ENCODE measurements around the gene ZDHHC8.

Gene ZDHHC8

GRCh38 chr22:20160041-20160440 is 28.4 kb downstream of the ZDHHC8 start:
- no peak for DNase-seq (ENCODE audit: low read depth)

DNA sequence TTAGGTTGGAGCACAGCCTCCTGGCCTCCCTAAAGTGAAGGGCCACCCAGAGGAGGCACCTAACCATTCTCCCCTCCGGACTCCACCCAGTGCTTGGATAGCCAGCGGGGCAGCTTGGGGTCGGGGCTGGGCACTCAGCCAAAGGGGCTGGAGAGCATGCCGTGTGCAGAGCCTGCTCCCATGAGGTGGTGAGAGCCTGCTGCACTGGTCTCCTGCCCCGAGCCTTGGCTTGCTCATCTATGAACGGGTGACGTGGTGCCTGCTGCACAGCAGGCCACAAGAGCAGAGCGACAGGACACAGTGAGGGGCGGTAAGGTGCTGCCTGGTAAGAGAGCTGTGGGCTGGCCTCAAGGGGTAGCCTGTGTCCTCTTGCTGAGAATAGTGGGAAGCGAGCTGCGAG is 33.3 kb downstream of the ZDHHC8 start:
- DNase-seq (ENCODE audit: low read depth), result no peak

- DNase-seq (ENCODE audit: low read depth), result no peak
These were observed 33.8 kb downstream of the ZDHHC8 start for GRCh38 chr22:20165421-20165820.

DNA sequence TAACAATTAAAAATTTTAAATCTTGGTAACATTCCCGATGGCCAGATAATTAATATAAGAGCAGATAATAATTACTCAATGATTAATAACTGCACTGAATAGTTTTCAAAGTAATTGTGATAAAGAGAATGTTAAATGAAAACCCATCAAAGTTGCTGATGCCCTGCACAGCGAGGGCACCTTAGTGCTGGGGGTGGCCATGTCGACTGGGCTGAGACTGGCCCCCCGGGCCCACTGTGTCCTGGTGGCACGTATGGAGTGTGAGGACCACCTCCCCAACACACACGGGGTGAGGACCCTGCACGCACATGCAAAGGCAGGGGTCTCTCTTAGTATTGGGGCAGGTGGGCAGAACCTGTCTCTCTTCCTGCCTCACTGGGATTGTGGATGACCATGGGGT is 34.3 kb downstream of the ZDHHC8 start:
- no peak for DNase-seq (ENCODE audit: low read depth)

DNA sequence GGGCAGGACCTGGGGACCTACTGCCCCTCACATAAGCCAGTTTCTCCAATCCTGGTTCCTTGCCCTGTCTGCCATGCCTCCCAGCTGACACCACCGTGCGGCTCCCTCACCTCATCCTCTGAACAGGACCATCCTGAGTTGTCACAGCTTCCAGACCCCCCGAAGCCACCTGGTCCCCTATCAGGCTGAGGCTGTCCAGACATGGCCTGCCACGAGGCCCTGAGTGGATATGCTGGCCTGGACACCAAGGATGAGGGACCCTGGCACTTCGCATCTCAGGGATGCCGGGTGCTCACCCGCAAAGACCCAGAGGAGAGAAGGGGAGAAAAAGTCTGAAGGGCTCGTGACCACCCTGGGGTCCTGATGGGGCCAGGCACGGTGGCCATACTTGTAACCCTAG is 35.1 kb downstream of the ZDHHC8 start:
- no peak for DNase-seq (ENCODE audit: low read depth)

GRCh38 chr22:20167643-20168322 is 36.2 kb downstream of the ZDHHC8 start:
- no peak for DNase-seq (ENCODE audit: low read depth)

GRCh38 chr22:20169253-20169822 is 37.7 kb downstream of the ZDHHC8 start:
- no peak for DNase-seq (ENCODE audit: low read depth)

GRCh38 chr22:20170170-20170569 is 38.6 kb downstream of the ZDHHC8 start:
- DNase-seq (ENCODE audit: low read depth), result no peak

DNA sequence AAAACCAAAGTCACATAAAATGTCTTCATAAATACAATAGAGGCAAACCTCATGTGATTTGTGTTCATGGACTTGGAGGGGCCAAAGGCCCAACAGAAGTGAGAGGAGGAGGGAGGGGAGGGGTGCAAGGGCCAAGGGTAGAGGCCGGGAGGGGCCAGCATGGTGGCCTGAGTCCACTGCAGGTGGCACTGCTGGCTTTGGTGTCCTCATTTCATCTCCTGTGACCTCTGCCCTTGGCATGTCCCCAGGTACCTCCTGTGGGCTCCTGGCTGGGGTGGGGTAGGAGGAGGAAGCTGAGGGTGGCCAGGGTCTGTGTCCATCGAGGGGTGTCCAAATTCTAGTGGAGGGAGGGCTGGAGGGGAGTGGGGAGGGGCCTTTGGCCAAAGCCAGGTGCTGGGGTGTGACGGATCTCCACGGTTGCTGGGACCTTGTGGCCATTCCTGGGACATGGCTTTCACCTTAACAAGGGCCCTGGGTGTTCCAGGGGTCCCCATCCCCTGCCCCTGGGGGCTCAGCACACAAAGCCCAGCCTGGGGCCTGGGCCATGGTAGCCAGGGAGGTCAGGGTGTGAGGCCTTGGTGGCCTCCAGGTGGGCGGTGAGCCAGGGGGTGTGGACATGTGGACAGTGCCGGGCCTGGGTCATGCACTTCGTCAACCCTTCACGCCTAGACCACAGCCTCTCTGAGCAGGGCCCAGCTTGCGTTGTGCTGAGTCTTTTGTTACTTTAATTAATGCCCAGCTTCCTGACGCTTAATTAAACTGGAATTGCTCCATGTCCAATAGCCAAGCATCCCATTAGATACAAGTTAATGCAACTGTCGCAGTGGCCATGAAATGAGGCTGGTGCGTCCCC is 39.9 kb downstream of the ZDHHC8 start:
- no peak for DNase-seq (ENCODE audit: low read depth)

GRCh38 chr22:20172141-20172613 is 40.6 kb downstream of the ZDHHC8 start:
- DNase-seq (ENCODE audit: low read depth), result no peak

GRCh38 chr22:20173246-20173645 is 41.6 kb downstream of the ZDHHC8 start:
- no peak for DNase-seq (ENCODE audit: low read depth)

GRCh38 chr22:20173772-20174171 is 42.2 kb downstream of the ZDHHC8 start:
- DNase-seq (ENCODE audit: low read depth), result no peak

DNA sequence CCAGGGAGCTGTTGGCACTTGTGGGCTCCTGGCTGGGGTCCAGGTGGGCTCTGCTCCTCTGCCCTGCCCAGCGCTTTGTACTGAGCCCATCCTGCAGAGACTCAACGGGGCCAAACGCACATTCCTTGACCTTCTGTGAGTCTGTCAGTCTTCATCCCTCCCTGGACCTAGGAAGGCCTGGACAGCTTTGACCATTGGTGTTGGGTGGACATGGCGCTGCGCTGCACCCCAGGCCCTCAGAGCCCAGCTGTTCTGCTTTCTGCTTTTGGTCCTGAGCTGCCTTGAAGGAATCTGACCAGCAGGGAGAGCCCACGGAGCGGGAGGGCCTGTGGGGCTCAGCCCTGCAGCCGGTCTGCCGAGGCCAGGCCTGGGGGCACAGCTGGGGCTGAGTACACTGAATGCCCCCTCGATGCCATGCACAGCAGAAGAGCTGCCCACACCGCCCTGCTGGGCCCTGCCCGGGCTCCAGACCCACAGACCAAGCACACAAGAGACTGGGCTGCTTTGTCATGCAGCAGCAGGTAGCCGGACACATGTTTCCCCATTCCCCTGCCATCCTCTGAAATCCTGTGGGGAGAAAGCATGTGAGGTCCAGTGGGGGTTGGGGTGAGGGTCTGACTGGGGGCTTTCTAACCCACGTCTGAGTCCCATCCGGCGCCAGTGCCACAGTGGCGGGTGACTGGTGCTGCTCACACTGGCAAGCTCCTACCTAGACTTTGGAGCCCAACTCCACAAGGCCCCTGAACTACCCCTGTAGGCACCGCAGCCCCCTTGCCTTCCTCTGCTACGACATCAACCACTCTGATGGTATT is 43.4 kb downstream of the ZDHHC8 start:
- DNase-seq (ENCODE audit: low read depth), result no peak

DNA sequence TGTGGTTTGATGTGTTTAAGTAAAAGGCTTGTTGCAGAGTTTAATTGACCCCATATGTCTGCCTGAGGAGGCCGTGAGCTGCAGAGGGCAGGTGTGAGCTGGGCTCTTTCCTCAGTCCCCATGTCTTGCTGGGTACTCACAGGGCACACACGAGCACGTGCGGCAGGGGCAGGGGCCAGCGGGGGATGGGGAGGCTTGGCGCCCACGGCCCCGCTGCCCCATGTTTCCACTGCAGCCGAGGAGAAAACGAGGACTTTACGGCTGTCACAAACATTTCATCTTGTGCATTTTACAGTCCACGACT is 43.9 kb downstream of the ZDHHC8 start:
- no peak for DNase-seq (ENCODE audit: low read depth)

- no peak for DNase-seq (ENCODE audit: low read depth)
These were observed 44.9 kb downstream of the ZDHHC8 start for GRCh38 chr22:20176421-20177085.

GRCh38 chr22:20177217-20177911 is 45.8 kb downstream of the ZDHHC8 start:
- DNase-seq (ENCODE audit: low read depth), result no peak

DNA sequence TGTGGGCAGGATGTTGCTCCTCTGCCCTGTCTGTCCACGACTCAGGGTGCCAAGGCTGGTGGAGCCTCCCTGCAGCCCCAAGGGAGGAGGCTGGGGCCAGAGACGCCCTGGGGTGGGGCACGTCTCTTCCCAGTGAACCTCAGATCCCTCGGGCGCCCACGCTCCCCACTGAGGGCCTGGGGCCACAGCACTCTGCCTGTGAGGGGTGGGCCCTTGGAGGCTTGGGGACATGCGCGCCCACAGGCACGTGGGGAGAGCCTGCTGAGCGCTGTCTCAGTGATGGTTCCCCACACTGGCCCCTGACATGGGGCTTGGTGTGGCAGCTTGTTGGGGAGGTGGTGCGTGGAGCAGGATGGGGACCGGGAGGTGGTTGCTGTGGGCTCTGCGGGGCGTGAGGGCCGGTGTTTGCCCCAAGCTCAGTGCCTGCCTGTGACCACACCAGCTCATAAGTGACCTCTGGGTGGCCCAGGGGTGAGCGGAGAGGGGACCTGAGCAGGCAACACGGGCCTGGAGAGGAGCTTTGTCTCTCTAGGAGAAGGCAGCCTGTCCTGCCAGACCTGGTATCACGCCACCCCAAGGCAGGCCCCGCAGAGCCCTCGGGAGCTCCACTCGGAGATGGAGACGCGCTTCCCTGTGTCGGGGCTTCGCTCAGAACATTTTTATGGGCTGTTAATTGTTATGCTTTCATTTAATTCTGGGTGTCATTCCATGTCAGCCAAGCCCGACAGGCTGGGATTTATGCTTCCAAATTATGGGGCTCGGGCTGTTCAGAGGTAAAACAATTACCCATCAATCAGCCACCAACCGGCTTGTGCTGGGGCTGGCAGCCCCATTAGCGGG is 46.7 kb downstream of the ZDHHC8 start:
- no peak for DNase-seq (ENCODE audit: low read depth)

DNA sequence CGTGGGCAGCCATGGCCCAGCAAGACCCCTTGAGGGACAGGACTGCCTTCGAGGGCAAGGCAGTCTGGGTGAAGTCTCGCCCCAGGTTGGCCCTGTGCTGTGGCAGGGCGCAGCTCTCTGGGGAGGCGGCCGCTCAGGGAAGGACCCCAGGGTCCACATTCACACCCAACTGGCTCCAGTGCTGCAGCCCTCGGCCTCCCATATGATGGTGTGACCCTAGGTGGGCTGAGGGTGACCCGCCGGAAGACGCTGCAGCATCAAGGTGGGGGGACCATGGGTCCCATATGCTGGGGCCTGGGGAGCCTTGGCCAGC is 47.3 kb downstream of the ZDHHC8 start:
- no peak for DNase-seq (ENCODE audit: low read depth)

DNA sequence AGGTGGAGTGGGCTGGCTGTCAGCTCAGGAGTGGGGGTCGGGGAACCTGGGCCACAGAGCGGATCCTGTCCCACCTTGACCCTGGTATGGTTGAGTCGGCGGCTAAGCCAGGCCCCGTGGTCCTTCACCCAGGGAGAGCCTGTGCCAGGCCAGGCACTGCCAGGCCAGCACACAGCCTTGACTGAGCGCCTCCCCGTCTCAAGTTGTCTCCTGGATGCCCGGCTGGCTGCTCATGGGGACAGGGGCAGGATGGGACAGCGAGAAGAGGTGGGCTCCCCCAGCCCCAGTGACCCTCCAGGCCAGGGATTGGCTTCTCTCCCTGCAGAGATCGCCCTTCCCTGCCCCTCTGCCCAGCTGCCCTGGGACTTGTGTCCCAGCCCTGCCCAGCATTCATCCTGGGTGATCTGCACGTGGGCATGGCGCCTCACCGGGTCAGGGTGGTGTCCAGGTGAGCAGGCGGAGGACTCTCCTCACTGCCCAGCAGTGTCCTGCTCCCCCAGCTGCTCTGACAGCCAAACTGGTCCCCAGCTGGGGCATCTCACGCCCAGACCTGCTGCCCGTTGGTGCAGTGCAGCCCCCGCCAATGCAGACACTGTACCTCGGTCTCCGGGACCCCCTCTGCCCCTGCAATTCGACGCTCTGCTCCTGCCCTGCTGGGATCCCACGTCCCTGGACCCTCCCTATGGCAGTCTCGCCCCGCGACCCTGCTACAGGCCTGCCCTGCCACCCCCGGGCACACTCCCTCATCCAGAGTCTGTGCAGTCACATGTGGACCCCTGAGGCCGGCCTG is 48.0 kb downstream of the ZDHHC8 start:
- no peak for DNase-seq (ENCODE audit: low read depth)

GRCh38 chr22:20180245-20180630 is 48.6 kb downstream of the ZDHHC8 start:
- DNase-seq (ENCODE audit: low read depth), result no peak

Measured in activated gamma-delta T cell treated with anti-CD3 and anti-CD28 coated beads, Interleukin-2, amount 50 U/mL, for 16 hours (primary cell).